Ascending aorta (tissue), 2 donors: ENCODE data around the gene FERMT2. TPM values are rescaled to one million over a fixed set of nuclear protein-coding genes. Genes with fewer than 3 reads are reported as not detected.

Experiments
- DNase-seq, 2 donors: peaks; one replicate each; pipeline ENCODE4 v3.0.0-alpha.2; 2019; ENCODE audit warnings: low spot score in 2 of 2
- H3K27ac ChIP-seq, 2 donors: fragments of 200-600 bp; sonication (generic); one replicate each; pipeline ENCODE4 v1.5.1; 2016 to 2017; ENCODE audit warnings: mild to moderate bottlenecking in 1 of 2
- H3K27me3 ChIP-seq: fragments of 200-600 bp; sonication (generic); one replicate; pipeline ENCODE4 v1.5.1; 2017
- H3K36me3 ChIP-seq, 2 donors: fragments of 200-600 bp; sonication (generic); one replicate each; pipeline ENCODE4 v1.5.1; 2016
- H3K4me1 ChIP-seq, 2 donors: fragments of 200-600 bp; sonication (generic); one replicate each; pipeline ENCODE4 v1.5.1; 2016 to 2017; ENCODE audit warnings: mild to moderate bottlenecking in 1 of 2
- H3K4me3 ChIP-seq, 2 donors: fragments of 200-600 bp; sonication (generic); one replicate each; pipeline ENCODE4 v1.5.1; 2016 to 2017; ENCODE audit warnings: mild to moderate bottlenecking in 1 of 2
- H3K9me3 ChIP-seq, 2 donors: fragments of 200-600 bp; sonication (generic); one replicate each; pipeline ENCODE4 v1.5.1; 2016
- intact Hi-C: fragments of 100-400 bp; cut with DNase I; formaldehyde crosslinking; loops from one replicate; pipeline ENCODE4 v1.15.1; 2023
- total RNA-seq: library from RNA; depleted of rRNA; stranded (reverse); fragments of >200 nt; gene quantifications from one replicate; pipeline ENCODE4 v1.1.0, GENCODE V29; 2016
- TF ChIP-seq, protein P1 (sequence below), 3 experiments: fragments of 200-600 bp in 2 of 3; fragments of 450-650 bp in 1 of 3; sonication (generic) in 2 of 3; IDR thresholded peaks; one replicate each; pipeline ENCODE4 v1.5.1; 2016 to 2019; ENCODE audit warnings: antibody characterized with exemption in 3 of 3, mild to moderate bottlenecking in 1 of 3, moderate library complexity in 1 of 3

The FERMT2 gene
- total RNA-seq, 1 donor from 2014 or later, result 101 TPM

DNA sequence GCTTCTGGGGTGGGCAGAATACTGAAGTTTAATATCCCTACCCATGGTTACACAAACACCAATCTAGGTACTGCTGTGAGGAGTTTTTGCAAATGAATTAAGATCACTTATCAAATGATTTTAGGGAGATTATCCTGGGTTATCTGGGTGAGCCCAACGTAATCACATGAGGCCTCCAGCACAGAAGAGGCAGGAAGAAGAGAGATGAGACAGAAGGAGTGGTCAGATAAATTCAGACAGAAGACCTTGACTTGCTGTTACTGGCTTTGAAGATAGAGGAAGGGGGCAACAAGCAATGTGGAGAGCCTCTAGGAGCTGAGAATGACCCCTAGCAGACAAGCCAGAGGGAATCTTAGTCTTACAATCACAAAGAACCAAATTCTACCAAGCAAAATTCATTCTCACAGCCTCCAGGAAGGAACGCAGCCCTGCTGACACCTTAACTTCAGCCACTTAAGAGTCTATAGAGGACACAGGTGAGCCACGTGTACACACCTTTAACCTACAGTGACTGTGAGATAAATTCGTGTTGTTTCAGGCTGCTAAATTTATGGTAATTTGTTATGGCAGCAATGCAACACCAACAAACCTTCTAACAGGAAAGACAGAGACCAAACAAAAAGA, 49.4 kb downstream of the FERMT2 start:
- TF ChIP-seq, protein P1, sequence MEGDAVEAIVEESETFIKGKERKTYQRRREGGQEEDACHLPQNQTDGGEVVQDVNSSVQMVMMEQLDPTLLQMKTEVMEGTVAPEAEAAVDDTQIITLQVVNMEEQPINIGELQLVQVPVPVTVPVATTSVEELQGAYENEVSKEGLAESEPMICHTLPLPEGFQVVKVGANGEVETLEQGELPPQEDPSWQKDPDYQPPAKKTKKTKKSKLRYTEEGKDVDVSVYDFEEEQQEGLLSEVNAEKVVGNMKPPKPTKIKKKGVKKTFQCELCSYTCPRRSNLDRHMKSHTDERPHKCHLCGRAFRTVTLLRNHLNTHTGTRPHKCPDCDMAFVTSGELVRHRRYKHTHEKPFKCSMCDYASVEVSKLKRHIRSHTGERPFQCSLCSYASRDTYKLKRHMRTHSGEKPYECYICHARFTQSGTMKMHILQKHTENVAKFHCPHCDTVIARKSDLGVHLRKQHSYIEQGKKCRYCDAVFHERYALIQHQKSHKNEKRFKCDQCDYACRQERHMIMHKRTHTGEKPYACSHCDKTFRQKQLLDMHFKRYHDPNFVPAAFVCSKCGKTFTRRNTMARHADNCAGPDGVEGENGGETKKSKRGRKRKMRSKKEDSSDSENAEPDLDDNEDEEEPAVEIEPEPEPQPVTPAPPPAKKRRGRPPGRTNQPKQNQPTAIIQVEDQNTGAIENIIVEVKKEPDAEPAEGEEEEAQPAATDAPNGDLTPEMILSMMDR (IDR thresholded peaks at IDR 0.05), result no peak
- DNase-seq, result no peak
- H3K9me3 ChIP-seq, result no peaks in the 10 kb centered on the region
- intact Hi-C loops, result no loop called here
- H3K27ac ChIP-seq, result peak overlapping the region; percentile 83 to 86
- H3K27me3 ChIP-seq, result no peaks in the 10 kb centered on the region
- peaks cover 6 to 15% of the 10 kb centered on the region in 2 donors for H3K36me3 ChIP-seq
- H3K4me3 ChIP-seq, result no peak overlapping the region
- peaks cover 0 to 34% of the 10 kb centered on the region in 2 donors for H3K4me1 ChIP-seq

DNA sequence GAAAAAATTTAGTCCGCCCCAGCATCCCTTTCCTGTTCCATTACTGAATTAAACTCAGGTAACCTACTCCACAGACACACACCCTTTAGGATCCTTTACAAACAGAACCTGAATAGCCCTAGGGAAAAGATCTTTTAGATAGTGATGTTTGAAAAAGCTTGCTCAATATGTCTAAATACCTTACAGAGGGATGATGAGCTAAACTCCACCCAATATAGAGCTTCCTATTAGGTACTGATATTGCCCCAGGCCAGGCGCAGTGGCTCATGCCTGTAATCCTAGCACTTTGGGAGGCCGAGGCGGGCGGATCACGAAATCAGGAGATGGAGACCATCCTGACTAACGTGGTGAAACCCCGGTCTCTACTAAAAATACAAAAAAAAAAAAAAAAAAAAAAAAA, 50.1 kb downstream of the FERMT2 start:
- intact Hi-C loops, result no loop called here
- Histone ChIP-seq H3K27ac (peak overlapping the region in 1 of 2 donors; percentile 41), H3K4me3 (no peak overlapping the region), H3K27me3 (no peaks in the 10 kb centered on the region), H3K9me3 (no peaks in the 10 kb centered on the region), H3K4me1 (peaks cover 0 to 30% of the 10 kb centered on the region in 2 donors), H3K36me3 (peaks cover 6 to 15% of the 10 kb centered on the region in 2 donors)
- no peak for DNase-seq
- TF ChIP-seq, protein P1 (IDR thresholded peaks at IDR 0.05), result no peak

DNA sequence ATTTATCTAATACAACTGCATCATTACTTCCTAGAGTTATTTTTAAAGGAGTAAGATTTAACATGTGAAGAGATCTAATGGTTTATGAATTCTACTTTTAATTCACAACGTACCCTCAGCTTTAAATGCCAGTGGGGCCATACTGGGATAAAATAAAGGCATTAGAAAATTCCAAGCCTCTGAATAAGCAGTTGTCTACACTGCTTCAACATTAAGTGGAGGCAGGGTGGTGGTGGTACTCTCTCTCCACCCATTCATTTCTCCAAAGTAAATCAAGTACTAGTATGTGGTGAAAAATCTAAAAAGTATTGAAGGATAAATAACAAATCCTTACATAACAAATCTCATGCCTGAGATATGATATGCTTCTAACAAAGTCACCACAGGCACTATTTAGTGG, 52.4 kb downstream of the FERMT2 start:
- no peak for DNase-seq
- H3K36me3 ChIP-seq, result peaks cover 6 to 10% of the 10 kb centered on the region in 2 donors
- H3K27ac ChIP-seq, result peak overlapping the region; percentile 2 to 28
- intact Hi-C loops, result no loop called here
- TF ChIP-seq, protein P1 (IDR thresholded peaks at IDR 0.05), result no peak
- no peaks in the 10 kb centered on the region for H3K27me3 ChIP-seq
- H3K4me1 ChIP-seq, result peaks cover 0 to 32% of the 10 kb centered on the region in 2 donors
- H3K4me3 ChIP-seq, result no peak overlapping the region
- H3K9me3 ChIP-seq, result no peaks in the 10 kb centered on the region

DNA sequence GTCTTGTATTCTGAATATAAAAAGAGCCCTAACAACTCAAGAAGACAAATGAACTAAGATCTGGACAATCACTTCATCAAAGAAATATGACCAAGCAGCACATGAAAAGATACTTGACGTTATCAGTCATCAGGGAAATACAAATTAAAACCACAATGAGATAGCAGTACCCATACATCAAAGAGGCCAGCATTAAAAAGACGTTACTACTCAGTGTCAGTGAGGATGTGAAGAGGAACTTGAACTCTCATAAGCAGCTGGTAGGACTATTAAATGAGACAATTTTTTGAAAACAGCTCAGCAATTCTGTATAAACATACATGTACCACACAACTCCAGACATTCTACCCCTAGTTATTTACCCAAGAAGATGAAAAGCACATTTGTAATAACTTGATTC, 55.9 kb downstream of the FERMT2 start:
- DNase-seq, result no peak
- intact Hi-C loops, result no loop called here
- Histone ChIP-seq H3K27ac (peak overlapping the region in 1 of 2 donors; percentile 8), H3K9me3 (no peaks in the 10 kb centered on the region), H3K4me3 (peak overlapping the region in 1 of 2 donors; percentile 23), H3K4me1 (peaks cover 0 to 20% of the 10 kb centered on the region in 2 donors), H3K27me3 (no peaks in the 10 kb centered on the region), H3K36me3 (peaks cover 19 to 30% of the 10 kb centered on the region in 2 donors)
- TF ChIP-seq, protein P1 (IDR thresholded peaks at IDR 0.05), result no peak

DNA sequence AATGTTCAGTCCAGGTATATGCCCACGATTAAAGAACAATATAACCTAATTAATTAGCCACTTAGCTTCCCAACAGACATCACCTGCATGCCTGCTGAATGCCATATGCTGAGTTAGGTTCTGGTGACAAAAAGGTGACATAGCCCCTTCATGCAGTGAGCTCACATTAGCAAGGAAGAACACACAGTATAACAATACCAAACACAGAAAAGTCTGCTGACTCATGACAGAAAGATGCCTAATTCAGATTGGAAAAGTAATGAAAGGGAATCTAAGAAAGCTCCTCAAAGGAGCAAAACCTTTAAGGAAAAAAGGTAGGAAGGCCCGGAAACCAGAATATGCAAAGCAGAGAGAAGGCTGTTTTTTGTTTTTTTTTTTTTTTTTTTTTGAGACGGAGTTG, 59.0 kb downstream of the FERMT2 start:
- H3K27ac ChIP-seq, result no peak overlapping the region
- TF ChIP-seq, protein P1 (IDR thresholded peaks at IDR 0.05), result no peak
- DNase-seq, result no peak
- no peaks in the 10 kb centered on the region for H3K27me3 ChIP-seq
- H3K36me3 ChIP-seq, result peaks cover 28 to 49% of the 10 kb centered on the region in 2 donors
- intact Hi-C loops, result no loop called here
- peaks cover 0 to 15% of the 10 kb centered on the region in 2 donors for H3K4me1 ChIP-seq
- no peak overlapping the region for H3K4me3 ChIP-seq
- no peaks in the 10 kb centered on the region for H3K9me3 ChIP-seq
